K562 (cell line): Measurements from ENCODE around the gene CCDC167. TPM values are rescaled to one million over a fixed set of nuclear protein-coding genes. Genes with fewer than 3 reads are reported as not detected.
A peak's percentile ranks its signal among the peaks of the same experiment; 100 is the strongest.

Experiments
- ATF7 ChIP-seq: fragments of 450-650 bp; IDR thresholded peaks from 2 replicates; pipeline ENCODE4 v1.7.1; 2014; ENCODE audit warnings: mild to moderate bottlenecking, moderate library complexity
- EWSR1 ChIP-seq: fragments of 450-650 bp; IDR thresholded peaks from 2 replicates; pipeline ENCODE4 v1.6.1; 2018; ENCODE audit warnings: borderline replicate concordance, mild to moderate bottlenecking, low read depth, moderate library complexity; ENCODE audit not compliant: partially characterized antibody
- FOXK1 ChIP-seq: sonication (generic); formaldehyde crosslinking; IDR thresholded peaks from 2 replicates; pipeline ENCODE4 v1.8.0; 2022; ENCODE audit warnings: missing genetic modification reagents, mild to moderate bottlenecking, borderline replicate concordance
- KAT8 ChIP-seq: fragments of 450-650 bp; IDR thresholded peaks from 2 replicates; pipeline ENCODE4 v1.6.1; 2016; ENCODE audit warnings: low read depth, mild to moderate bottlenecking
- MBD2 ChIP-seq: sonication (generic); IDR thresholded peaks from 2 replicates; pipeline ENCODE4 v1.6.1; 2016; ENCODE audit warnings: low read depth, borderline replicate concordance
- POU5F1 ChIP-seq: fragments of 150-350 bp; IDR thresholded peaks from 2 replicates; pipeline ENCODE4 v1.6.1; 2014; ENCODE audit warnings: borderline replicate concordance, low read length, low read depth, mild to moderate bottlenecking; ENCODE audit not compliant: partially characterized antibody
- TCF3 ChIP-seq: sonication (generic); formaldehyde crosslinking; IDR thresholded peaks from 2 replicates; pipeline ENCODE4 v1.4.0; 2020; ENCODE audit warnings: mild to moderate bottlenecking, missing genetic modification reagents
- TOE1 ChIP-seq, 2 experiments: fragments of 450-650 bp in 1 of 2; sonication (generic) in 1 of 2; formaldehyde crosslinking in 1 of 2; IDR thresholded peaks; 2 replicates each; pipeline versions ENCODE4 v1.7.1 to v1.8.0; 2016 to 2022; ENCODE audit warnings: borderline replicate concordance in 2 of 2, mild to moderate bottlenecking in 2 of 2, antibody characterized with exemption in 1 of 2, inconsistent platforms in 1 of 2, low read depth in 1 of 2, missing genetic modification reagents in 1 of 2, moderate library complexity in 1 of 2
- polyA plus RNA-seq, 8 experiments: library from polyadenylated mRNA; depleted of rRNA in 4 of 8; stranded (reverse) in 5 of 8; unstranded in 3 of 8; fragments of >200 nt; fragmentation: Nextera tagmentation in 2 of 8; fragmentation: Illumina TruSeq in 1 of 8; extraction: Ambion mirVana in 2 of 8; extraction: Trizol in 1 of 8; gene quantifications; 2 replicates each; pipeline versions ENCODE4 v1.2.1 to v1.2.3, GENCODE V29; 2011 to 2014; ENCODE audit warnings: inconsistent platforms in 1 of 8, missing spikeins in 1 of 8
- total RNA-seq, 7 experiments: library from RNA; depleted of rRNA in 6 of 7; stranded (reverse); fragments of >200 nt in 6 of 7; fragmentation: Illumina TruSeq in 2 of 7; extraction: Trizol in 2 of 7; gene quantifications; 2 replicates each; pipeline versions ENCODE4 v1.2.1 to v1.2.3, GENCODE V29; 2011 to 2021; ENCODE audit warnings: low replicate concordance in 1 of 7
- TF ChIP-seq, protein P1 (sequence below): fragments of 450-650 bp; IDR thresholded peaks from 2 replicates; pipeline ENCODE4 v1.6.1; 2016; ENCODE audit warnings: borderline replicate concordance
- TF ChIP-seq, protein P2 (sequence below), 2 experiments: fragments of 450-650 bp in 1 of 2; sonication (generic) in 1 of 2; formaldehyde crosslinking in 1 of 2; IDR thresholded peaks; 2 replicates each; pipeline versions ENCODE4 v1.7.1 to v1.9.0; 2016 to 2022; ENCODE audit warnings: inconsistent platforms in 1 of 2, mild to moderate bottlenecking in 1 of 2, missing genetic modification reagents in 1 of 2

CCDC167 gene
- total and polyA plus RNA-seq, 9 of the 15 experiments (the other 6 are each of a cell fraction or from before 2014, with no cell fraction given) = 26.0 to 114 (median 45.2) TPM

DNA sequence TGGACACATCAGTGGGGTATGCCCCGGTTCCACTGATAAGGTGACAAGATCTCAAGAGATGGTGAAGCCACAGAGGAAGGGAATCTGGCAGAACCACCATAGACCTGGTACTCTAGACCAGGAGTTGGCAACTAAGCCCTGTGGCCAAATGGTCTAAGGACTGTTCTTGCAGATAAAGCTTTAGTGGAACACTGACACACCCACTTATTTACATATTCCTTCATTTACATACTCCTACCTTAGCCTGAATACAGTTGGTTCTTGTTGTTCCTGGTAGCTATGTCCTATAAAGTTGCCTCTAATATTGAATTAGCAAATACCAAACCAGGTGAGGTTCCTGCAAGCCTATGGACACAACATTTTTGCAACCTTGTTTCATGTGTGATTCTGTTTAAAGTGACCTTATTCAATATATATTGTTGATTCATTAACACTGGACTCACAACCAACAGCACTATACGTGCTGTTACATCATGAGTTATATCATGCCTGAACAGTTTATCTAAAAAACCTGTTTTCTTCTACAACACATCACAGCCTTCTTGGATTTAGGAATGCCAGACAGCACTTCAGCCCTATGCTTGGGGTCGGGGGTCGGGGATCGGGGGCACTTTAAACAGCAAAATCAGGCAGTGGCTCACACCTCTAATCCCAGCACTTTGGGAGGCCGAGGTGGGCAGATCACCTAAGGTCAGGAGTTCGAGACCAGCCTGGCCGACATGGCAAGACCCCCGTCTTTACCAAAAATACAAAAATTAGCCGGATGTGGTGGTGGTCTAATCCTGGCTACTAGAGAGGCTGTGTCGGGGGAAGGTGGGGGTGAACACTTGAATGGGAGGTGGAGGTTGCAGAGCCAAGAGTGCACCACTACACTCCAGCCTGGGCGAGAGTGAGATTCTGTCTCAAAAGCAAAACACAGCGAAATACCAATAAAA is 2.5 kb downstream of the CCDC167 start (continued):
- TF ChIP-seq, protein P1, sequence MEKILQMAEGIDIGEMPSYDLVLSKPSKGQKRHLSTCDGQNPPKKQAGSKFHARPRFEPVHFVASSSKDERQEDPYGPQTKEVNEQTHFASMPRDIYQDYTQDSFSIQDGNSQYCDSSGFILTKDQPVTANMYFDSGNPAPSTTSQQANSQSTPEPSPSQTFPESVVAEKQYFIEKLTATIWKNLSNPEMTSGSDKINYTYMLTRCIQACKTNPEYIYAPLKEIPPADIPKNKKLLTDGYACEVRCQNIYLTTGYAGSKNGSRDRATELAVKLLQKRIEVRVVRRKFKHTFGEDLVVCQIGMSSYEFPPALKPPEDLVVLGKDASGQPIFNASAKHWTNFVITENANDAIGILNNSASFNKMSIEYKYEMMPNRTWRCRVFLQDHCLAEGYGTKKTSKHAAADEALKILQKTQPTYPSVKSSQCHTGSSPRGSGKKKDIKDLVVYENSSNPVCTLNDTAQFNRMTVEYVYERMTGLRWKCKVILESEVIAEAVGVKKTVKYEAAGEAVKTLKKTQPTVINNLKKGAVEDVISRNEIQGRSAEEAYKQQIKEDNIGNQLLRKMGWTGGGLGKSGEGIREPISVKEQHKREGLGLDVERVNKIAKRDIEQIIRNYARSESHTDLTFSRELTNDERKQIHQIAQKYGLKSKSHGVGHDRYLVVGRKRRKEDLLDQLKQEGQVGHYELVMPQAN = 0 out of 2 replicates have a peak, but pooled peaks have one; percentile 23
- TF ChIP-seq ATF7 (peak; percentile 52; the same call in 1 of the 2 replicates), KAT8 (no peak), EWSR1 (no peak), MBD2 (peak; percentile 33; the same call in 1 of the 2 replicates), TOE1 (IDR thresholded peaks at IDR 0.05; ENCODE audit: borderline replicate concordance) (no peak), TOE1 (CRISPR knock-in tag; IDR thresholded peaks at IDR 0.05; ENCODE audit: borderline replicate concordance, low read depth) (peak; percentile 56; the same call in 1 of the 2 replicates), TCF3 (CRISPR knock-in tag) (peak; percentile 67), POU5F1 (no peak), FOXK1 (CRISPR knock-in tag) (0 out of 2 replicates have a peak, but pooled peaks have one; percentile 85)
- TF ChIP-seq, protein P2, sequence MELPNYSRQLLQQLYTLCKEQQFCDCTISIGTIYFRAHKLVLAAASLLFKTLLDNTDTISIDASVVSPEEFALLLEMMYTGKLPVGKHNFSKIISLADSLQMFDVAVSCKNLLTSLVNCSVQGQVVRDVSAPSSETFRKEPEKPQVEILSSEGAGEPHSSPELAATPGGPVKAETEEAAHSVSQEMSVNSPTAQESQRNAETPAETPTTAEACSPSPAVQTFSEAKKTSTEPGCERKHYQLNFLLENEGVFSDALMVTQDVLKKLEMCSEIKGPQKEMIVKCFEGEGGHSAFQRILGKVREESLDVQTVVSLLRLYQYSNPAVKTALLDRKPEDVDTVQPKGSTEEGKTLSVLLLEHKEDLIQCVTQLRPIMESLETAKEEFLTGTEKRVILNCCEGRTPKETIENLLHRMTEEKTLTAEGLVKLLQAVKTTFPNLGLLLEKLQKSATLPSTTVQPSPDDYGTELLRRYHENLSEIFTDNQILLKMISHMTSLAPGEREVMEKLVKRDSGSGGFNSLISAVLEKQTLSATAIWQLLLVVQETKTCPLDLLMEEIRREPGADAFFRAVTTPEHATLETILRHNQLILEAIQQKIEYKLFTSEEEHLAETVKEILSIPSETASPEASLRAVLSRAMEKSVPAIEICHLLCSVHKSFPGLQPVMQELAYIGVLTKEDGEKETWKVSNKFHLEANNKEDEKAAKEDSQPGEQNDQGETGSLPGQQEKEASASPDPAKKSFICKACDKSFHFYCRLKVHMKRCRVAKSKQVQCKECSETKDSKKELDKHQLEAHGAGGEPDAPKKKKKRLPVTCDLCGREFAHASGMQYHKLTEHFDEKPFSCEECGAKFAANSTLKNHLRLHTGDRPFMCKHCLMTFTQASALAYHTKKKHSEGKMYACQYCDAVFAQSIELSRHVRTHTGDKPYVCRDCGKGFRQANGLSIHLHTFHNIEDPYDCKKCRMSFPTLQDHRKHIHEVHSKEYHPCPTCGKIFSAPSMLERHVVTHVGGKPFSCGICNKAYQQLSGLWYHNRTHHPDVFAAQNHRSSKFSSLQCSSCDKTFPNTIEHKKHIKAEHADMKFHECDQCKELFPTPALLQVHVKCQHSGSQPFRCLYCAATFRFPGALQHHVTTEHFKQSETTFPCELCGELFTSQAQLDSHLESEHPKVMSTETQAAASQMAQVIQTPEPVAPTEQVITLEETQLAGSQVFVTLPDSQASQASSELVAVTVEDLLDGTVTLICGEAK (IDR thresholded peaks at IDR 0.05) = peak; percentile 84
- TF ChIP-seq, protein P2 (CRISPR knock-in tag; IDR thresholded peaks at IDR 0.05) = peak; percentile 35; the same call in 1 of the 2 replicates
